ENCODE results near the gene LRIT1.

DNA sequence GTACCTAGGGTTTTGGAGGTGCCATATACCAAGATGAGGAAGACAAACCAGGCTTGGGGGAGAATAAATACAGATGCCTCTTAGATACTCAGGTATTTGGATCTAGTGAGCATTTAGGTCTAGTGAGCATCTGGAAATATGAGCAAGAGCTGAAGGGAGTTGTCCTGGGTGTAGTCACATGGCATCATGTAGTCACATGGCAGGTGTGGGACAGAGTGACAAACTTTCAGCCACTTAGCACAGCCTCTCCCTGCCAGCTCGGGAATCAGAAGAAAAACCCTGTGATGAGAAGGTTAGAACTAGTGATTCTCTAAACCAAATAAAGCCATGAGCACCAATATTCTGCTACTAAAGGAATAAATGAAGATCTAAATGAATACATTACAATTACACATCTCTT lies 27.8 kb upstream of the LRIT1 start:
- TF ChIP-seq, protein P1, sequence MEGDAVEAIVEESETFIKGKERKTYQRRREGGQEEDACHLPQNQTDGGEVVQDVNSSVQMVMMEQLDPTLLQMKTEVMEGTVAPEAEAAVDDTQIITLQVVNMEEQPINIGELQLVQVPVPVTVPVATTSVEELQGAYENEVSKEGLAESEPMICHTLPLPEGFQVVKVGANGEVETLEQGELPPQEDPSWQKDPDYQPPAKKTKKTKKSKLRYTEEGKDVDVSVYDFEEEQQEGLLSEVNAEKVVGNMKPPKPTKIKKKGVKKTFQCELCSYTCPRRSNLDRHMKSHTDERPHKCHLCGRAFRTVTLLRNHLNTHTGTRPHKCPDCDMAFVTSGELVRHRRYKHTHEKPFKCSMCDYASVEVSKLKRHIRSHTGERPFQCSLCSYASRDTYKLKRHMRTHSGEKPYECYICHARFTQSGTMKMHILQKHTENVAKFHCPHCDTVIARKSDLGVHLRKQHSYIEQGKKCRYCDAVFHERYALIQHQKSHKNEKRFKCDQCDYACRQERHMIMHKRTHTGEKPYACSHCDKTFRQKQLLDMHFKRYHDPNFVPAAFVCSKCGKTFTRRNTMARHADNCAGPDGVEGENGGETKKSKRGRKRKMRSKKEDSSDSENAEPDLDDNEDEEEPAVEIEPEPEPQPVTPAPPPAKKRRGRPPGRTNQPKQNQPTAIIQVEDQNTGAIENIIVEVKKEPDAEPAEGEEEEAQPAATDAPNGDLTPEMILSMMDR (IDR thresholded peaks at IDR 0.05 in 4 of 5, conservative IDR thresholded peaks at IDR 0.05 in 1 of 5) = no peak
- no peak for TF ChIP-seq POLR2A (IDR thresholded peaks at IDR 0.05)
